Colonic mucosa (tissue), 4 donors: ENCODE data around the gene ETFA. TPM values are rescaled to one million over a fixed set of nuclear protein-coding genes. Genes with fewer than 3 reads are reported as not detected.

Source experiments
- DNase-seq: peaks from one replicate; pipeline ENCODE4 v3.0.0-alpha.2; 2020
- H3K27ac ChIP-seq: fragments of 200-600 bp; one replicate; pipeline ENCODE4 v1.8.0; 2021
- H3K27me3 ChIP-seq: fragments of 200-600 bp; one replicate; pipeline ENCODE4 v1.8.0; 2021
- H3K36me3 ChIP-seq: fragments of 200-600 bp; one replicate; pipeline ENCODE4 v1.8.0; 2021
- H3K4me1 ChIP-seq: fragments of 200-600 bp; one replicate; pipeline ENCODE4 v1.8.0; 2021; ENCODE audit warnings: mild to moderate bottlenecking
- H3K4me3 ChIP-seq: fragments of 200-600 bp; one replicate; pipeline ENCODE4 v1.8.0; 2021
- H3K9ac ChIP-seq, 2 donors: one replicate each; pipeline ENCODE4 v1.7.0; 2013; ENCODE audit warnings: control low read depth in 2 of 2, low read depth in 2 of 2, low read length in 2 of 2
- H3K9me3 ChIP-seq: fragments of 200-600 bp; one replicate; pipeline ENCODE4 v1.8.0; 2021
- intact Hi-C: fragments of 100-400 bp; cut with DNase I; formaldehyde crosslinking; loops from one replicate; pipeline ENCODE4 v1.14.1; 2022
- total RNA-seq, 2 donors: library from RNA; stranded (reverse); fragmentation: NEBNext Ultra II Directional in 1 of 2; extraction: Animal tissue kit (Norgen Biotek cat#: 25700) in 1 of 2; gene quantifications; one replicate each; pipeline ENCODE4 v1.2.1, GENCODE V29; 2021
- TF ChIP-seq, protein P1 (sequence below): fragments of 200-600 bp; IDR thresholded peaks from one replicate; pipeline ENCODE4 v1.8.0; 2022; ENCODE audit warnings: antibody characterized with exemption, mild to moderate bottlenecking
- donor health status: healthy.
- donor health status: DM: no; HTN: no; CAD: no.
- donor health status: DM: no; HTN: no; CAD: no.

The ETFA gene
- total RNA-seq, 2 donors from 2014 or later, result 300 to 366 TPM

DNA sequence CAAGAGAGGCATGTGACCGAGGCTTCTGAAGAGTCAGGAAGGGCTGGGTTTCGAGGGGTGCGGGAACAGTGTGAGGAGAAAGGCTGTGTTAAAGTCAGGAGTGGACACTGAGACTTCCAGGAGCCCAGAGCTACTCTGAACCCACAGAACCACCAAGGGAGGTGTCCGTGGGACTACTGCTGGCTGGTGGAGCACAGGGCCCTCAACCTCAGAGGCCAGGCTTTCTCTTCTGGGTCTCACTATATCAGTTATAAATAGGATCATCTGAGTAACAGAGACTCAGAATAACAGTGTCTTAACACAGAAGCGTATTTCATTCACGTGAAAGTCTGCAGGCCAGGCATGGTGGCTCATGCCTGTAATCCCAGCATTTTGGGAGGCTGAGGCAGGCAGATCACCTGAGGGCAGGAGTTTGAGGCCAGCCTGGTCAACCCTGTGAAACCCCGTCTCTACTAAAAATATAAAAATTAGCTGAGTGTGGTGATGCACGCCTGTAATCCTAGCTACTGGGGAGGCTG lies 137.9 kb downstream of the ETFA start:
- no peaks in the 10 kb centered on the region for H3K9me3 ChIP-seq
- TF ChIP-seq, protein P1, sequence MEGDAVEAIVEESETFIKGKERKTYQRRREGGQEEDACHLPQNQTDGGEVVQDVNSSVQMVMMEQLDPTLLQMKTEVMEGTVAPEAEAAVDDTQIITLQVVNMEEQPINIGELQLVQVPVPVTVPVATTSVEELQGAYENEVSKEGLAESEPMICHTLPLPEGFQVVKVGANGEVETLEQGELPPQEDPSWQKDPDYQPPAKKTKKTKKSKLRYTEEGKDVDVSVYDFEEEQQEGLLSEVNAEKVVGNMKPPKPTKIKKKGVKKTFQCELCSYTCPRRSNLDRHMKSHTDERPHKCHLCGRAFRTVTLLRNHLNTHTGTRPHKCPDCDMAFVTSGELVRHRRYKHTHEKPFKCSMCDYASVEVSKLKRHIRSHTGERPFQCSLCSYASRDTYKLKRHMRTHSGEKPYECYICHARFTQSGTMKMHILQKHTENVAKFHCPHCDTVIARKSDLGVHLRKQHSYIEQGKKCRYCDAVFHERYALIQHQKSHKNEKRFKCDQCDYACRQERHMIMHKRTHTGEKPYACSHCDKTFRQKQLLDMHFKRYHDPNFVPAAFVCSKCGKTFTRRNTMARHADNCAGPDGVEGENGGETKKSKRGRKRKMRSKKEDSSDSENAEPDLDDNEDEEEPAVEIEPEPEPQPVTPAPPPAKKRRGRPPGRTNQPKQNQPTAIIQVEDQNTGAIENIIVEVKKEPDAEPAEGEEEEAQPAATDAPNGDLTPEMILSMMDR, result no peak
- no peak overlapping the region for H3K4me3 ChIP-seq
- H3K9ac ChIP-seq, result no peak overlapping the region
- H3K27ac ChIP-seq, result no peak overlapping the region
- intact Hi-C loops, result no loop called here
- DNase-seq, result no peak
- H3K4me1 ChIP-seq, result no peaks in the 10 kb centered on the region
- no peaks in the 10 kb centered on the region for H3K27me3 ChIP-seq
- H3K36me3 ChIP-seq, result no peaks in the 10 kb centered on the region

DNA sequence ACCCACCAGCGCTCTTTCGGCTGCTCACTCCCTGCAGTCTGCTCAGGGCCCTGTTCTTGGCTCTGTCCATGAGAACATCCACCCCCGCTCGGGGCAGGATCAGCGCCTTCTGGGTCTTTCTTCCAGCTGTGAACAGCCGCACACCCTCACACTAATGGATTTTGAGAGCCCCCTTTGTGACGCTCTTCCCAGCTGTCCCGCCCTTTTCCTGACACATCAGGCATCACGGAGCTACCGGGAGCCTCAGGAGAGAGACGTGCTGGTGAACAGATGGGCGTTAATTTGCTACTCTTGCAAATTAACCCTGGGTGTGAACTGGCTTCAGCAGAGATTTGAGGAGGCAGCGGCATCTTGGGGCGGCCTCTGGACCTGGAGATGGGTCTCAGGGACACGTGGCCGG lies 138.5 kb downstream of the ETFA start:
- H3K4me1 ChIP-seq, result no peaks in the 10 kb centered on the region
- no peaks in the 10 kb centered on the region for H3K27me3 ChIP-seq
- TF ChIP-seq, protein P1, result no peak
- no peaks in the 10 kb centered on the region for H3K9me3 ChIP-seq
- no peak overlapping the region for H3K9ac ChIP-seq
- no peak for DNase-seq
- intact Hi-C loops, result no loop called here
- no peaks in the 10 kb centered on the region for H3K36me3 ChIP-seq
- H3K27ac ChIP-seq, result no peak overlapping the region
- no peak overlapping the region for H3K4me3 ChIP-seq

DNA sequence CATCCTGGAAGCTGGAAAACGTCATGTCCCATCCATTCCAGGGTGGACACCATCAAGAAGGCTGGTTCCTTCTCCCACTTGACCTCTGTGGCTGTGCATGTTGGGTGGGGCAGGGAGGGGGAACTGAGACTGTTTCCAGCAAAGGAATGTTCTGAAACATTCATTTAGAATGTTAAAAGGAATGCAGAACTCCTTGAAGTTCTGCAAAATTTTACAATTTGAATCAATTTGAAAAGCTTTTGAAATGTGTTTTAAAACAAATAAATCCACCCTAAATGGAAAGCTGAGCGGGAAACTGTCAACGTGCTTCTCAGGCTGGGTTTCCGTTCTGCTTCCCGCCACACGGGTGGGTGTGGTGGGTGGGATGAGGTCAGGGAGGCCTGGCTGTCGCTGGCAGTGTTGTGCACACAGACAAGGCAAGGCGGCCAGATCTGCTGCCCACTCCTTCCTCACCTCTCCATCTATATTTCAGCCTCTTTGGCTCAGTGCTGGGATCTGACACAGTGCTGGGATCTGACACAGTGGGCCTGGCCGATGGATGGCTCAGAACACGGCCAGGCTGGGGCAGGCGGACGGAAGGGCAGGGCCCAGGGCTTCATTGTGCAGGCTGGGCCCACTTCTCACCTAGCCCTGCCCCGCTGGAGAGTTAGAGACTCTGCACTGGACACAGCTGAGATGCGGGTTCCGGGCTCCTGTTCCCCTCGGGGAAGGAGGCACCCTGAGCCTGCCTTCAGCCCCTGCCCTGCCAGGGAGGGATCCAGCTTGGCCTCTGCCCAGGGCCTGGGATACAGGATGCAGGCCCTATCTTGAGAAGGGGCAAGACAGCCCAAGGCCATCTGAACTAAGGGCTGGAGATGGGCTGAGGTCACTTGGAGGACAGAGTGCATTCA lies 141.1 kb downstream of the ETFA start:
- Histone ChIP-seq H3K27me3 (no peaks in the 10 kb centered on the region), H3K9me3 (no peaks in the 10 kb centered on the region), H3K4me3 (no peak overlapping the region), H3K36me3 (no peaks in the 10 kb centered on the region), H3K9ac (no peak overlapping the region), H3K27ac (no peak overlapping the region), H3K4me1 (no peaks in the 10 kb centered on the region)
- TF ChIP-seq, protein P1, result no peak
- intact Hi-C loops, result no loop called here
- no peak for DNase-seq

DNA sequence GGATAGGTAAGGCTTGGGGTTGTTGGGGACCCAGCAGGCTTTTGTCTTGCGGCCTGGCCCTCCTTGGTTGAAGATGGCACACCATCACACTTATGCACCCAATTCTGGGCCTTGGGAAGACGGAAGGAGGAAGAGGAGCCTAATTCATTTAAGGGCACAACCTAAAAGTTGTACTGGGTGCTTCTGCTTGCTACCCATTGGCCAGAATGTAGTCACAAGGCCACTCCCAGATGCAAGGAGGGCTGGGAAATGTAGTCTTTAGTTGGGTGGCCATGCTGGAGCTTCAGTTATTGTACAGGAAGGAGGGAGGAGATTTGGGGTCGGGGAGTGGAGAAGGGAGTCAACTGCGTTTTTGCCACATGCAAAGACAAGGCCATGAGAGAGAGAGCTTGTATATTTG lies 142.3 kb downstream of the ETFA start:
- H3K4me1 ChIP-seq, result no peaks in the 10 kb centered on the region
- no peaks in the 10 kb centered on the region for H3K36me3 ChIP-seq
- TF ChIP-seq, protein P1, result no peak
- no peak for DNase-seq
- H3K9me3 ChIP-seq, result no peaks in the 10 kb centered on the region
- H3K9ac ChIP-seq, result no peak overlapping the region
- H3K27ac ChIP-seq, result no peak overlapping the region
- H3K4me3 ChIP-seq, result no peak overlapping the region
- intact Hi-C loops, result no loop called here
- H3K27me3 ChIP-seq, result no peaks in the 10 kb centered on the region

DNA sequence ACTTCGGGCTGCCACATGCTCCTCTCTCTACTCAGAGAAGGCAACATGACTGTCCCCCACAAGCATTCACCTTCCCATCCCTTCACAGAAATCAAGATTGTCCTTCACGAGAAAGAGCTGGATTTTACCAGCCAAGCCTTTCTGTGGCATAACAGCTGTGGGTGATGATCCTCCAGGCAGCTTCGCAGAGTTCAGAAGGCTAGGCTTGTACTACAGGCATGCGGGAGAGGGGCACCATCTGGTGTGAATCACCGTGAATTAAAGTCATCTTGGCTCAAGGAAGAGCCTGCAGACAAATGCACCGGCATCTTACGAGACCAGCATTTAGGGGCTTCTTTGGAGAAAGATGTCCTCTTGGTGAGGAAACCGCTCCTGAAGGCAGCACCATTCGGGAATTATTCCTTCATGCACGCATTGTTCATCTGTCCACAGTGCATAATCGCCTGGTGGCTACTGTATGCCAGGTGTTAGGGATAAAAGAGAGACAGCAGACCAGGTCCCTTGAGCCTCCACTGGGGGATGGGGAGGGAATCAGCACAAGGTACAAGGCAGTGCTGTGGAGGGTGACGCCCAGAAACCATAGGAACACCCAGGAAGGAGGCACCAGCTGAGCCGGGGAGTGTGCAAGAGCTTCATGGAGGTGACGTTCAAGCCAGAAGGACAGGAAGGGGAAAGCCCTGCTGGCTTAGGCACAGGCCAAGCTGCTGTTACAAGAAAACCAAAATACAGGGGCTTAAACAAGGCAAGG lies 142.9 kb downstream of the ETFA start:
- Histone ChIP-seq H3K9me3 (no peaks in the 10 kb centered on the region), H3K4me1 (no peaks in the 10 kb centered on the region), H3K9ac (no peak overlapping the region), H3K36me3 (no peaks in the 10 kb centered on the region), H3K4me3 (no peak overlapping the region), H3K27ac (no peak overlapping the region), H3K27me3 (no peaks in the 10 kb centered on the region)
- TF ChIP-seq, protein P1, result no peak
- DNase-seq, result no peak
- intact Hi-C loops, result no loop called here
